PC-3 (cell line): ENCODE results near the gene GMDS. TPM values are rescaled to one million over a fixed set of nuclear protein-coding genes. Genes with fewer than 3 reads are reported as not detected.

Source experiments
- ATAC-seq: fragments of 200-7000 bp; cut with Tn5 transposase; 2 replicates; pipeline ENCODE4 v1.9.1; 2020; ENCODE audit warnings: mild to moderate bottlenecking, moderate library complexity
- BruUV-seq: library from RNA; stranded (reverse); fragments of 400-500 nt; replicated peaks from 2 replicates; lab custom pipeline; 2021; lab: Mats Ljungman, UMichigan
- CTCF ChIA-PET: fragments of 300-600 bp; sonication (Branson Sonifier 250); formaldehyde crosslinking; loops from one replicate; lab custom pipeline; 2022; ENCODE audit warnings: antibody characterized with exemption; lab: Charles Lee
- POLR2A ChIA-PET: fragments of 300-600 bp; sonication (Branson Sonifier 250); formaldehyde crosslinking; loops from one replicate; lab custom pipeline; 2022; ENCODE audit warnings: antibody characterized with exemption; ENCODE audit not compliant: unreplicated experiment; lab: Charles Lee
- DNase-seq: peaks from one replicate; pipeline ENCODE4 v3.0.0-alpha.2; 2015
- H2AFZ ChIP-seq: fragments of 300-600 bp; sonication (generic); 2 replicates; pipeline ENCODE4 v1.6.0; 2016; ENCODE audit warnings: antibody characterized with exemption, low read length
- H3F3A ChIP-seq: fragments of 300-600 bp; sonication (generic); one replicate; pipeline ENCODE4 v1.6.0; 2017; ENCODE audit warnings: antibody characterized with exemption, low read length, control low read depth, mild to moderate bottlenecking; ENCODE audit not compliant: unreplicated experiment
- H3K27ac ChIP-seq: fragments of 300-600 bp; sonication (generic); 2 replicates; pipeline ENCODE4 v1.5.1; 2016; ENCODE audit warnings: mild to moderate bottlenecking, low read length
- H3K27me3 ChIP-seq: fragments of 300-600 bp; sonication (generic); 2 replicates; pipeline ENCODE4 v1.6.1; 2016; ENCODE audit warnings: low read length, mixed read lengths
- H3K36me3 ChIP-seq: fragments of 300-600 bp; sonication (generic); 2 replicates; pipeline ENCODE4 v1.6.1; 2016; ENCODE audit warnings: low read depth, mixed run types, low read length, mixed read lengths
- H3K4me1 ChIP-seq: fragments of 300-600 bp; sonication (generic); 2 replicates; pipeline ENCODE4 v1.5.1; 2016; ENCODE audit warnings: low read length; ENCODE audit not compliant: insufficient read depth
- H3K4me2 ChIP-seq: fragments of 300-600 bp; sonication (generic); 2 replicates; pipeline ENCODE4 v1.6.0; 2016; ENCODE audit warnings: low read length
- H3K4me3 ChIP-seq: fragments of 300-600 bp; sonication (generic); 2 replicates; pipeline ENCODE4 v1.5.1; 2016; ENCODE audit warnings: mild to moderate bottlenecking, low read length, mixed read lengths
- H3K79me2 ChIP-seq: fragments of 300-600 bp; sonication (generic); 2 replicates; pipeline ENCODE4 v1.6.1; 2017; ENCODE audit warnings: low read length, mixed read lengths
- H3K9ac ChIP-seq: fragments of 300-600 bp; sonication (generic); 2 replicates; pipeline ENCODE4 v1.6.0; 2016; ENCODE audit warnings: mild to moderate bottlenecking, low read length
- H3K9me2 ChIP-seq: fragments of 300-600 bp; sonication (generic); replicated peaks from 2 replicates; pipeline ENCODE4 v1.6.1; 2016; ENCODE audit warnings: mixed run types, low read length, mixed read lengths
- H3K9me3 ChIP-seq: fragments of 300-600 bp; sonication (generic); 2 replicates; pipeline ENCODE4 v1.6.1; 2016; ENCODE audit warnings: low read length, mixed read lengths
- H4K20me1 ChIP-seq: fragments of 300-600 bp; sonication (generic); 2 replicates; pipeline ENCODE4 v1.6.1; 2016; ENCODE audit warnings: low read length, mixed read lengths
- CTCF ChIP-seq: fragments of 300-600 bp; sonication (generic); conservative IDR thresholded peaks from 2 replicates; pipeline ENCODE4 v1.5.1; 2017; ENCODE audit warnings: antibody characterized with exemption, low read depth, mild to moderate bottlenecking, low read length
- EZH2 ChIP-seq: fragments of 300-600 bp; sonication (generic); IDR thresholded peaks from one replicate; pipeline ENCODE4 v1.6.1; 2017; ENCODE audit warnings: antibody characterized with exemption, mild to moderate bottlenecking, low read length; ENCODE audit not compliant: unreplicated experiment
- EZH2phosphoT487 ChIP-seq: fragments of 300-600 bp; sonication (generic); IDR thresholded peaks from 2 replicates; pipeline ENCODE4 v1.6.1; 2018; ENCODE audit warnings: mild to moderate bottlenecking, antibody characterized with exemption, low read length, borderline replicate concordance
- intact Hi-C: fragments of 100-400 bp; cut with micrococcal nuclease; formaldehyde crosslinking; loops from 2 replicates; pipeline ENCODE4 v1.9.0; 2023
- total RNA-seq: library from RNA; depleted of rRNA; stranded (reverse); fragments of >200 nt; gene quantifications from 2 replicates; pipeline ENCODE4 v1.2.3, GENCODE V29; 2014

Gene GMDS
- total RNA-seq, 1 experiment from 2014 or later: 18.3 TPM

GRCh38 chr6:1815827-1816452, 429.5 kb downstream of the GMDS start:
- Histone ChIP-seq H3F3A (no peaks in the 10 kb centered on the region), H3K36me3 (no peaks in the 10 kb centered on the region), H3K79me2 (no peaks in the 10 kb centered on the region), H3K9me2 (no peaks in the 10 kb centered on the region), H3K27me3 (no peaks in the 10 kb centered on the region), H3K4me2 (no peak overlapping the region), H3K4me1 (no peaks in the 10 kb centered on the region), H3K4me3 (no peak overlapping the region), H3K27ac (no peak overlapping the region), H3K9ac (no peak overlapping the region), H3K9me3 (no peaks in the 10 kb centered on the region), H2AFZ (no peak overlapping the region), H4K20me1 (no peaks in the 10 kb centered on the region)
- TF ChIP-seq EZH2: no peak
- no TSS peak for BruUV-seq
- no peak for ATAC-seq
- ChIA-PET POLR2A (no interaction called here), CTCF (no interaction called here)
- no peak for DNase-seq
- intact Hi-C loops: loop anchor here (2.0 kb wide), 1 partner anchor 23 kb away; no protein-coding TSS in a partner anchor

- ATAC-seq: no peak
- CTCF ChIA-PET: no interaction called here
- no TSS peak for BruUV-seq
These were observed 431.1 kb downstream of the GMDS start for GRCh38 chr6:1814279-1814678.

GRCh38 chr6:1812487-1812886, 432.9 kb downstream of the GMDS start:
- H3K4me3 ChIP-seq: no peak overlapping the region
- BruUV-seq: no TSS peak
- CTCF ChIA-PET: interaction anchor here (0.6 kb wide), 1 partner anchor 292 kb away, joined by 11 read pairs; no protein-coding TSS in a partner anchor
- H3K4me2 ChIP-seq: no peak overlapping the region
- H3F3A ChIP-seq: no peaks in the 10 kb centered on the region
- H3K27ac ChIP-seq: no peak overlapping the region
- H3K79me2 ChIP-seq: no peaks in the 10 kb centered on the region
- no peaks in the 10 kb centered on the region for H3K9me3 ChIP-seq
- no peaks in the 10 kb centered on the region for H3K27me3 ChIP-seq
- no peak for ATAC-seq
- no peak for DNase-seq
- H3K4me1 ChIP-seq: no peaks in the 10 kb centered on the region
- POLR2A ChIA-PET: interaction anchor here (0.7 kb wide), 1 partner anchor 9 kb away, joined by 4 read pairs; no protein-coding TSS in a partner anchor
- no peak overlapping the region for H2AFZ ChIP-seq
- TF ChIP-seq EZH2: no peak
- no peak for TF ChIP-seq EZH2phosphoT487
- intact Hi-C loops: no loop called here
- H3K36me3 ChIP-seq: no peaks in the 10 kb centered on the region
- no peaks in the 10 kb centered on the region for H3K9me2 ChIP-seq
- H4K20me1 ChIP-seq: no peaks in the 10 kb centered on the region
- no peak overlapping the region for H3K9ac ChIP-seq

More at GRCh38 chr6:1814279-1814678, 431.1 kb downstream of the GMDS start:
- DNase-seq: no peak
- no peaks in the 10 kb centered on the region for H3K36me3 ChIP-seq
- no peaks in the 10 kb centered on the region for H3F3A ChIP-seq
- H3K4me2 ChIP-seq: no peak overlapping the region
- H3K9me3 ChIP-seq: no peaks in the 10 kb centered on the region
- H2AFZ ChIP-seq: no peak overlapping the region
- H3K4me1 ChIP-seq: no peaks in the 10 kb centered on the region
- POLR2A ChIA-PET: no interaction called here
- no peaks in the 10 kb centered on the region for H3K27me3 ChIP-seq
- TF ChIP-seq CTCF (no peak), EZH2 (no peak), EZH2phosphoT487 (no peak)
- H3K79me2 ChIP-seq: no peaks in the 10 kb centered on the region
- no peak overlapping the region for H3K9ac ChIP-seq
- no peak overlapping the region for H3K27ac ChIP-seq
- no peaks in the 10 kb centered on the region for H4K20me1 ChIP-seq
- intact Hi-C loops: no loop called here
- no peaks in the 10 kb centered on the region for H3K9me2 ChIP-seq
- H3K4me3 ChIP-seq: no peak overlapping the region
